Nephron progenitor cell (in vitro differentiated cells): ENCODE data around the gene TNIP1.
A peak's percentile ranks its signal among the peaks of the same experiment; 100 is the strongest.

Source experiments
- DNase-seq: peaks from one replicate; pipeline ENCODE4 v3.0.0; 2021
- H3K27ac Mint-ChIP-seq: 2 replicates; pipeline ENCODE4 v1.8.0; 2021; ENCODE audit warnings: mild to moderate bottlenecking, moderate library complexity, mixed read lengths
- H3K27me3 Mint-ChIP-seq: 2 replicates; pipeline ENCODE4 v1.8.0; 2021; ENCODE audit warnings: mild to moderate bottlenecking, low read depth, mixed read lengths; ENCODE audit not compliant: poor library complexity
- H3K36me3 Mint-ChIP-seq: 2 replicates; pipeline ENCODE4 v1.8.0; 2021; ENCODE audit warnings: low read depth, mixed read lengths
- H3K4me1 Mint-ChIP-seq: 2 replicates; pipeline ENCODE4 v1.8.0; 2021; ENCODE audit warnings: mixed read lengths
- H3K4me3 Mint-ChIP-seq: 2 replicates; pipeline ENCODE4 v1.8.0; 2021; ENCODE audit warnings: mild to moderate bottlenecking, moderate library complexity, mixed read lengths
- H3K9me3 Mint-ChIP-seq: 2 replicates; pipeline ENCODE4 v1.8.0; 2021; ENCODE audit warnings: mild to moderate bottlenecking, moderate library complexity, mixed read lengths
- CTCF ChIP-seq: fragments of 200-600 bp; sonication (generic); IDR thresholded peaks from 2 replicates; pipeline ENCODE4 v1.5.0; 2021; ENCODE audit warnings: antibody characterized with exemption

Gene TNIP1

GRCh38 chr5:151076616-151077015 is 4.2 kb downstream of the TNIP1 start:
- no peak for TF ChIP-seq CTCF
- no peaks in the 10 kb centered on the region for H3K27me3 Mint-ChIP-seq
- H3K4me3 Mint-ChIP-seq, result no peak overlapping the region
- peak overlapping the region; percentile 47 for H3K27ac Mint-ChIP-seq
- no peaks in the 10 kb centered on the region for H3K9me3 Mint-ChIP-seq
- H3K36me3 Mint-ChIP-seq, result peaks cover 15% of the 10 kb centered on the region
- DNase-seq, result no peak
- peaks cover 34% of the 10 kb centered on the region for H3K4me1 Mint-ChIP-seq

- Mint-ChIP-seq H3K36me3 (peaks cover 15% of the 10 kb centered on the region), H3K27me3 (no peaks in the 10 kb centered on the region), H3K4me3 (no peak overlapping the region), H3K9me3 (no peaks in the 10 kb centered on the region), H3K27ac (no peak overlapping the region), H3K4me1 (peaks cover 34% of the 10 kb centered on the region)
- no peak for TF ChIP-seq CTCF
- no peak for DNase-seq
These were observed 5.0 kb downstream of the TNIP1 start for GRCh38 chr5:151075698-151076331.

GRCh38 chr5:151074557-151074956 is 6.3 kb downstream of the TNIP1 start:
- no peaks in the 10 kb centered on the region for H3K9me3 Mint-ChIP-seq
- peaks cover 29% of the 10 kb centered on the region for H3K4me1 Mint-ChIP-seq
- H3K27ac Mint-ChIP-seq, result no peak overlapping the region
- TF ChIP-seq CTCF, result no peak
- no peak for DNase-seq
- peaks cover 15% of the 10 kb centered on the region for H3K36me3 Mint-ChIP-seq
- H3K4me3 Mint-ChIP-seq, result no peak overlapping the region
- H3K27me3 Mint-ChIP-seq, result no peaks in the 10 kb centered on the region

GRCh38 chr5:151073280-151073679 is 7.6 kb downstream of the TNIP1 start:
- Mint-ChIP-seq H3K9me3 (no peaks in the 10 kb centered on the region), H3K4me3 (no peak overlapping the region), H3K27me3 (no peaks in the 10 kb centered on the region), H3K27ac (no peak overlapping the region), H3K4me1 (peaks cover 30% of the 10 kb centered on the region), H3K36me3 (peaks cover 13% of the 10 kb centered on the region)
- no peak for DNase-seq
- TF ChIP-seq CTCF, result no peak

GRCh38 chr5:151072630-151073025 is 8.2 kb downstream of the TNIP1 start:
- no peaks in the 10 kb centered on the region for H3K27me3 Mint-ChIP-seq
- peaks cover 11% of the 10 kb centered on the region for H3K36me3 Mint-ChIP-seq
- no peak for TF ChIP-seq CTCF
- no peak overlapping the region for H3K27ac Mint-ChIP-seq
- H3K4me3 Mint-ChIP-seq, result no peak overlapping the region
- DNase-seq, result no peak
- peaks cover 33% of the 10 kb centered on the region for H3K4me1 Mint-ChIP-seq
- H3K9me3 Mint-ChIP-seq, result no peaks in the 10 kb centered on the region
